HL-60 (cell line): ENCODE data around the gene SIPA1.

Experiments used
- CTCF ChIP-seq: IDR thresholded peaks from one replicate; pipeline ENCODE4 v1.5.1; 2011; ENCODE audit warnings: low read length, control low read depth, inconsistent platforms; ENCODE audit not compliant: insufficient read depth
- REST ChIP-seq: IDR thresholded peaks from 2 replicates; pipeline ENCODE4 v1.6.1; 2012; ENCODE audit warnings: low read depth; ENCODE audit not compliant: insufficient replicate concordance

- no peak for TF ChIP-seq CTCF
- no peak for TF ChIP-seq REST
These were observed 33.6 kb upstream of the SIPA1 start for GRCh38 chr11:65604258-65604657.
